Right ventricle myocardium inferior (tissue), 1 donor: ENCODE measurements around the gene PRR18. TPM values are rescaled to one million over a fixed set of nuclear protein-coding genes. Genes with fewer than 3 reads are reported as not detected.

Source experiments
- ATAC-seq: fragments of 200-7000 bp; cut with Tn5 transposase; one replicate; pipeline ENCODE4 v1.9.1; 2020; ENCODE audit warnings: mild to moderate bottlenecking, moderate library complexity
- DNase-seq: peaks from one replicate; pipeline ENCODE4 v3.0.0; 2021; ENCODE audit errors: missing footprints
- intact Hi-C: fragments of 100-400 bp; cut with DNase I; formaldehyde crosslinking; loops from one replicate; pipeline ENCODE4 v1.11.0; 2022
- total RNA-seq: library from RNA; stranded (reverse); fragmentation: NEBNext Ultra II Directional; extraction: Animal tissue kit (Norgen Biotek cat#: 25700); gene quantifications from one replicate; pipeline ENCODE4 v1.2.1, GENCODE V29; 2021
- donor health status: DM: no; HTN: yes; CAD: no; lungs with severe emphysema.

Gene PRR18
- total RNA-seq, 1 donor from 2014 or later = 0.11 TPM

GRCh38 chr6:166258854-166259276 lies 49.3 kb downstream of the PRR18 start:
- peak; percentile 89 for DNase-seq
- intact Hi-C loops = no loop called here
- peak; percentile 48 for ATAC-seq

DNA sequence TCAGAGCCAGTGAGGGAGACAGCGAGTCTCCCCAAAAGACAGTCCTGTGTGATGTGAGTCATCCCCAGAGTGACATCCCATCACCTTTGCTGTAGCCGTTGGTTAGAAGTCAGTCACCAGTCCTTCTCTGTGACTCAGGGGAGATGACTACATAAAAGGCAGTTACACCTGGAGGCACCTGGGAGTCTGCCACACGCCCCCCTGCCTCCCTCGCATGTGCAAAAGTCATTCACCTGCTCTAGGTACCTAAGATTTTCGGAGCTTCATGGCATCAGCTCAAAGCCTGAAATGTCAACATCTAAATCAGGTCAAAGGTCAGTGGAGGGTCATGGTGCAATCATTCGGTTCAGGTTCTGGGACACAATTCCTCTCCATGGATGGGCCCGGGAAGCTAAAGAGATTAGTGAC lies 50.3 kb downstream of the PRR18 start:
- no peak for ATAC-seq
- DNase-seq = no peak
- intact Hi-C loops = no loop called here

Other genes starting within 250 kb of the PRR18 start
- not detected for gene TBXT, start 140.5 kb downstream of the PRR18 start, total RNA-seq
- 21.9 TPM for gene SFT2D1, start 34.2 kb upstream of the PRR18 start, total RNA-seq
- gene MPC1, start 74.5 kb upstream of the PRR18 start, total RNA-seq = 381 TPM